ENCODE results near the gene DNAH8. TPM values are rescaled to one million over a fixed set of nuclear protein-coding genes. Genes with fewer than 3 reads are reported as not detected.

The DNAH8 gene
- total RNA-seq, 1 donor from 2014 or later = not detected

GRCh38 chr6:39020136-39020535, 305.0 kb downstream of the DNAH8 start:
- H3K4me3 ChIP-seq (ENCODE audit: low read depth, low read length) = no peak overlapping the region
- TF ChIP-seq CTCF (conservative IDR thresholded peaks at IDR 0.05; ENCODE audit: low read depth, low read length) = no peak
- no peak for DNase-seq (ENCODE audit: low read depth)

GRCh38 chr6:39021041-39021440, 305.9 kb downstream of the DNAH8 start:
- no peak overlapping the region for H3K4me3 ChIP-seq (ENCODE audit: low read depth, low read length)
- no peak for TF ChIP-seq CTCF (conservative IDR thresholded peaks at IDR 0.05; ENCODE audit: low read depth, low read length)
- DNase-seq (ENCODE audit: low read depth) = no peak

- no peak for TF ChIP-seq CTCF (conservative IDR thresholded peaks at IDR 0.05; ENCODE audit: low read depth, low read length)
- H3K4me3 ChIP-seq (ENCODE audit: low read depth, low read length) = no peak overlapping the region
- DNase-seq (ENCODE audit: low read depth) = peak; percentile 6
Measured at GRCh38 chr6:39021779-39022178, 306.7 kb downstream of the DNAH8 start.

- DNase-seq (ENCODE audit: low read depth) = no peak
- H3K4me3 ChIP-seq (ENCODE audit: low read depth, low read length) = no peak overlapping the region
- no peak for TF ChIP-seq CTCF (conservative IDR thresholded peaks at IDR 0.05; ENCODE audit: low read depth, low read length)
Measured at GRCh38 chr6:39026175-39026574, 311.1 kb downstream of the DNAH8 start.

GRCh38 chr6:39029156-39030011, 314.3 kb downstream of the DNAH8 start:
- TF ChIP-seq CTCF (conservative IDR thresholded peaks at IDR 0.05; ENCODE audit: low read depth, low read length) = peak; percentile 77
- no peak overlapping the region for H3K4me3 ChIP-seq (ENCODE audit: low read depth, low read length)
- no peak for DNase-seq (ENCODE audit: low read depth)

GRCh38 chr6:39035681-39036080, 320.6 kb downstream of the DNAH8 start:
- DNase-seq (ENCODE audit: low read depth) = no peak
- TF ChIP-seq CTCF (conservative IDR thresholded peaks at IDR 0.05; ENCODE audit: low read depth, low read length) = no peak
- no peak overlapping the region for H3K4me3 ChIP-seq (ENCODE audit: low read depth, low read length)

- TF ChIP-seq CTCF (conservative IDR thresholded peaks at IDR 0.05; ENCODE audit: low read depth, low read length) = no peak
Measured at GRCh38 chr6:39037082-39037508, 322.0 kb downstream of the DNAH8 start.

More at GRCh38 chr6:39037082-39037508, 322.0 kb downstream of the DNAH8 start:
- no peak overlapping the region for H3K4me3 ChIP-seq (ENCODE audit: low read depth, low read length)
- DNase-seq (ENCODE audit: low read depth) = no peak
